Inflammatory macrophage (primary cell): ENCODE results near the gene GAK.
A peak's percentile ranks its signal among the peaks of the same experiment; 100 is the strongest.
"Not testable (repeated sequence)": the region's sequence is repeated elsewhere in the genome, so short reads cannot be mapped to it uniquely, and the experiment has no call there.

Source experiments
- DNase-seq, 2 donors: peaks; one replicate each; pipeline ENCODE4 v3.0.0-alpha.2; 2020 to 2022

Gene GAK

GRCh38 chr4:952881-953573 lies 20.9 kb upstream of the GAK start:
- DNase-seq: no peak

- DNase-seq: no peak
Observed at GRCh38 chr4:951594-952468, 19.7 kb upstream of the GAK start.

- DNase-seq: no peak
Observed at GRCh38 chr4:951186-951585, 19.1 kb upstream of the GAK start.

- no peak for DNase-seq
Observed at GRCh38 chr4:950136-951020, 18.3 kb upstream of the GAK start.

- DNase-seq: no peak
Observed at GRCh38 chr4:949656-950055, 17.5 kb upstream of the GAK start.

- DNase-seq: no peak
Observed at GRCh38 chr4:948936-949300, 16.8 kb upstream of the GAK start.

GRCh38 chr4:948101-948935 lies 16.2 kb upstream of the GAK start:
- no peak for DNase-seq

- DNase-seq: no peak
Observed at GRCh38 chr4:947491-947971, 15.4 kb upstream of the GAK start.

GRCh38 chr4:946517-947471 lies 14.7 kb upstream of the GAK start:
- no peak for DNase-seq

- DNase-seq: no peak
Observed at GRCh38 chr4:946103-946450, 14.0 kb upstream of the GAK start.

GRCh38 chr4:945274-946102 lies 13.4 kb upstream of the GAK start:
- DNase-seq: no peak

- DNase-seq: not testable (repeated sequence)
Observed at GRCh38 chr4:939508-939907, 7.4 kb upstream of the GAK start.

GRCh38 chr4:932713-933070 lies 576 bp upstream of the GAK start:
- DNase-seq: no peak

- DNase-seq: peak; percentile 18 to 54
Observed at GRCh38 chr4:931194-931959, 739 bp downstream of the GAK start.

GRCh38 chr4:930827-931193 lies 1.3 kb downstream of the GAK start:
- DNase-seq: no peak

- peak; percentile 67 to 79 for DNase-seq
Observed at GRCh38 chr4:930028-930551, 2.0 kb downstream of the GAK start.

GRCh38 chr4:929096-929765 lies 2.9 kb downstream of the GAK start:
- DNase-seq: no peak

GRCh38 chr4:927566-927965 lies 4.5 kb downstream of the GAK start:
- not testable (repeated sequence) for DNase-seq

- DNase-seq: no peak
Observed at GRCh38 chr4:926538-926937, 5.6 kb downstream of the GAK start.
